Measurements from ENCODE around the gene CELF5. TPM values are rescaled to one million over a fixed set of nuclear protein-coding genes. Genes with fewer than 3 reads are reported as not detected.

Gene CELF5
- total RNA-seq, 1 experiment from 2014 or later, result 1.2 TPM

- ChIA-PET CTCF (no interaction called here), POLR2A (no interaction called here)
- H3K27me3 ChIP-seq (ENCODE audit: control insufficient read depth, insufficient read depth, low read length), result no peaks in the 10 kb centered on the region
- H3K4me1 ChIP-seq (ENCODE audit: control insufficient read depth, insufficient read depth, low read length), result no peaks in the 10 kb centered on the region
- ATAC-seq, result peak; percentile 77
- in situ Hi-C loops (cut with HindIII; ENCODE audit: low pct_unique_long_range_greater_than_20kb, low sequenced_read_pairs), result no loop called here
- BruUV-seq (replicated peaks), result no TSS peak
- no peak for DNase-seq (ENCODE audit: low read depth, low spot score)
- peak; percentile 50; the same call in 1 of the 2 replicates for TF ChIP-seq SIN3A (IDR thresholded peaks at IDR 0.05; ENCODE audit: borderline replicate concordance, insufficient read depth, low read depth, low read length)
- TF ChIP-seq CTCF (IDR thresholded peaks at IDR 0.05), result no peak
- H3K27ac ChIP-seq (ENCODE audit: low read length), result peak overlapping the region; percentile 83
- H3K4me3 ChIP-seq (ENCODE audit: low read depth in 2 of 2, low read length in 2 of 2), result peak overlapping the region; percentile 69 to 79
- intact Hi-C loops (cut with micrococcal nuclease; ENCODE audit: unreplicated experiment), result no loop called here
- no peaks in the 10 kb centered on the region for H3K9me3 ChIP-seq (ENCODE audit: control insufficient read depth, insufficient read depth, low read depth, low read length)
- H3K36me3 ChIP-seq (ENCODE audit: control insufficient read depth, insufficient read depth, low read length), result no peaks in the 10 kb centered on the region; the same call in 1 of the 2 replicates
Observed at GRCh38 chr19:3184847-3185460, 39.5 kb upstream of the CELF5 start.

- H3K4me3 ChIP-seq (ENCODE audit: low read depth in 2 of 2, low read length in 2 of 2), result peak within 1 kb of the TSS; percentile 78 to 79
- no peaks in the 10 kb centered on the region; the same call in 1 of the 2 replicates for H3K36me3 ChIP-seq (ENCODE audit: control insufficient read depth, insufficient read depth, low read length)
- CTCF ChIA-PET, result no interaction called here
- DNase-seq (ENCODE audit: low read depth, low spot score) (peak; percentile 89), ATAC-seq (peak; percentile 96)
- H3K27ac ChIP-seq (ENCODE audit: low read length), result peak within 1 kb of the TSS; percentile 83
- intact Hi-C loops (cut with micrococcal nuclease; ENCODE audit: unreplicated experiment) (no loop called here), in situ Hi-C loops (cut with HindIII; ENCODE audit: low pct_unique_long_range_greater_than_20kb, low sequenced_read_pairs) (no loop called here)
- BruUV-seq (replicated peaks), result no TSS peak
- H3K4me1 ChIP-seq (ENCODE audit: control insufficient read depth, insufficient read depth, low read length), result no peaks in the 10 kb centered on the region
- TF ChIP-seq CTCF (IDR thresholded peaks at IDR 0.05) (no peak), TCF7L2 (IDR thresholded peaks at IDR 0.05; ENCODE audit: low read depth, low read length) (0 out of 2 replicates have a peak, but pooled peaks have one; percentile 25), SIN3A (IDR thresholded peaks at IDR 0.05; ENCODE audit: borderline replicate concordance, insufficient read depth, low read depth, low read length) (peak; percentile 65; the same call in 1 of the 2 replicates)
- TF ChIP-seq, protein P1, sequence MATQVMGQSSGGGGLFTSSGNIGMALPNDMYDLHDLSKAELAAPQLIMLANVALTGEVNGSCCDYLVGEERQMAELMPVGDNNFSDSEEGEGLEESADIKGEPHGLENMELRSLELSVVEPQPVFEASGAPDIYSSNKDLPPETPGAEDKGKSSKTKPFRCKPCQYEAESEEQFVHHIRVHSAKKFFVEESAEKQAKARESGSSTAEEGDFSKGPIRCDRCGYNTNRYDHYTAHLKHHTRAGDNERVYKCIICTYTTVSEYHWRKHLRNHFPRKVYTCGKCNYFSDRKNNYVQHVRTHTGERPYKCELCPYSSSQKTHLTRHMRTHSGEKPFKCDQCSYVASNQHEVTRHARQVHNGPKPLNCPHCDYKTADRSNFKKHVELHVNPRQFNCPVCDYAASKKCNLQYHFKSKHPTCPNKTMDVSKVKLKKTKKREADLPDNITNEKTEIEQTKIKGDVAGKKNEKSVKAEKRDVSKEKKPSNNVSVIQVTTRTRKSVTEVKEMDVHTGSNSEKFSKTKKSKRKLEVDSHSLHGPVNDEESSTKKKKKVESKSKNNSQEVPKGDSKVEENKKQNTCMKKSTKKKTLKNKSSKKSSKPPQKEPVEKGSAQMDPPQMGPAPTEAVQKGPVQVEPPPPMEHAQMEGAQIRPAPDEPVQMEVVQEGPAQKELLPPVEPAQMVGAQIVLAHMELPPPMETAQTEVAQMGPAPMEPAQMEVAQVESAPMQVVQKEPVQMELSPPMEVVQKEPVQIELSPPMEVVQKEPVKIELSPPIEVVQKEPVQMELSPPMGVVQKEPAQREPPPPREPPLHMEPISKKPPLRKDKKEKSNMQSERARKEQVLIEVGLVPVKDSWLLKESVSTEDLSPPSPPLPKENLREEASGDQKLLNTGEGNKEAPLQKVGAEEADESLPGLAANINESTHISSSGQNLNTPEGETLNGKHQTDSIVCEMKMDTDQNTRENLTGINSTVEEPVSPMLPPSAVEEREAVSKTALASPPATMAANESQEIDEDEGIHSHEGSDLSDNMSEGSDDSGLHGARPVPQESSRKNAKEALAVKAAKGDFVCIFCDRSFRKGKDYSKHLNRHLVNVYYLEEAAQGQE (IDR thresholded peaks at IDR 0.05; ENCODE audit: insufficient read depth in 1 of 2, low read depth in 2 of 2, low read length in 1 of 2), result no peak
- POLR2A ChIA-PET, result no interaction called here
- H3K27me3 ChIP-seq (ENCODE audit: control insufficient read depth, insufficient read depth, low read length), result no peaks in the 10 kb centered on the region
- H3K9me3 ChIP-seq (ENCODE audit: control insufficient read depth, insufficient read depth, low read depth, low read length), result no peaks in the 10 kb centered on the region
Observed at GRCh38 chr19:3185461-3186159, 38.9 kb upstream of the CELF5 start, which contains the start of gene NCLN. Gene NCLN (plus strand): TSS chr19:3185930. CDS start chr19:3186031, 101 bp downstream.
